WTC11 (cell line): ENCODE measurements around the gene TCF7L2.

Experiments used
- CTCF ChIP-seq: fragments of 200-600 bp; IDR thresholded peaks from 2 replicates; pipeline ENCODE4 v1.8.0; 2022; ENCODE audit warnings: antibody characterized with exemption
- ELF4 ChIP-seq: sonication (generic); formaldehyde crosslinking; IDR thresholded peaks from 2 replicates; pipeline ENCODE4 v1.8.1; 2022; ENCODE audit warnings: low read depth, mild to moderate bottlenecking, moderate library complexity, missing genetic modification reagents
- ETV6 ChIP-seq: sonication (generic); formaldehyde crosslinking; IDR thresholded peaks from 2 replicates; pipeline ENCODE4 v1.8.1; 2022; ENCODE audit warnings: mild to moderate bottlenecking, missing genetic modification reagents
- FOXK1 ChIP-seq: sonication (generic); formaldehyde crosslinking; IDR thresholded peaks from 2 replicates; pipeline ENCODE4 v1.8.0; 2022; ENCODE audit warnings: mild to moderate bottlenecking, moderate library complexity, missing genetic modification reagents
- FOXP4 ChIP-seq: sonication (generic); formaldehyde crosslinking; IDR thresholded peaks from 2 replicates; pipeline ENCODE4 v1.8.0; 2022; ENCODE audit warnings: mild to moderate bottlenecking, missing genetic modification reagents
- IRF2 ChIP-seq: sonication (generic); formaldehyde crosslinking; IDR thresholded peaks from 2 replicates; pipeline ENCODE4 v1.8.0; 2022; ENCODE audit warnings: low read depth, missing genetic modification reagents, borderline replicate concordance
- SP1 ChIP-seq: sonication (generic); formaldehyde crosslinking; conservative IDR thresholded peaks from 2 replicates; pipeline ENCODE4 v1.8.1; 2022; ENCODE audit warnings: missing genetic modification reagents
- TCF7 ChIP-seq: sonication (generic); formaldehyde crosslinking; IDR thresholded peaks from 2 replicates; pipeline ENCODE4 v1.8.0; 2022; ENCODE audit warnings: mild to moderate bottlenecking, low read depth, missing genetic modification reagents, moderate library complexity
- TP53 ChIP-seq: sonication (generic); formaldehyde crosslinking; IDR thresholded peaks from 2 replicates; pipeline ENCODE4 v1.8.1; 2023; ENCODE audit warnings: mild to moderate bottlenecking, missing genetic modification reagents
- ZNF232 ChIP-seq: sonication (generic); formaldehyde crosslinking; IDR thresholded peaks from 2 replicates; pipeline ENCODE4 v1.8.0; 2022; ENCODE audit warnings: mild to moderate bottlenecking, missing genetic modification reagents
- TF ChIP-seq, protein P1 (sequence below): fragments of 250-450 bp; sonication (Bioruptor Pico); IDR thresholded peaks from 2 replicates; pipeline ENCODE4 v1.9.0; 2021; ENCODE audit warnings: mild to moderate bottlenecking
- TF ChIP-seq, protein P2 (sequence below): sonication (generic); formaldehyde crosslinking; IDR thresholded peaks from 2 replicates; pipeline ENCODE4 v1.8.0; 2023; ENCODE audit warnings: missing genetic modification reagents

DNA sequence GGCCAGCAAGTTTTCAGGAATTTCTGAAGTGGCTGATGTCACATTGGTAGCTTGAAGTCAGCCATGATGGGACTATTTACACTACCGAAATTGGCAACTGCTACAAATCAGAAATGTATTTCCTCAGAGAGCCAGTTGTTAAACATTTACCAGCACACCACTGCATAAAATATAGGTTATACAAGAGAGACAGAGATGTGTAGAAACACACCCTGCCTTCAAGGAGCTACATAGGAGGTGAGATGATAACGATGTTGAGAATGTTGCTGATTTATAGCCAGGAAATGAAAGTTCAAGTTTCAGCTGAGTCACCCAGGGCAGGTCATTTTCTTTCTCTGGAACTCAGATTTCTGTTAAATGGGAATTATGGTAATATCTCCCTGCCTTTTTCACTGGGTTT is 46.0 kb upstream of the TCF7L2 start:
- no peak for TF ChIP-seq ETV6
- no peak for TF ChIP-seq CTCF
- TF ChIP-seq ELF4 (CRISPR knock-in tag), result no peak
- no peak for TF ChIP-seq FOXP4 (CRISPR knock-in tag)
- no peak for TF ChIP-seq FOXK1
- TF ChIP-seq TP53, result no peak
- no peak for TF ChIP-seq ZNF232
- no peak for TF ChIP-seq TCF7 (CRISPR knock-in tag)
- TF ChIP-seq IRF2 (CRISPR knock-in tag), result no peak
- TF ChIP-seq, protein P1, sequence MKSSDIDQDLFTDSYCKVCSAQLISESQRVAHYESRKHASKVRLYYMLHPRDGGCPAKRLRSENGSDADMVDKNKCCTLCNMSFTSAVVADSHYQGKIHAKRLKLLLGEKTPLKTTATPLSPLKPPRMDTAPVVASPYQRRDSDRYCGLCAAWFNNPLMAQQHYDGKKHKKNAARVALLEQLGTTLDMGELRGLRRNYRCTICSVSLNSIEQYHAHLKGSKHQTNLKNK (CRISPR knock-in tag), result no peak
- TF ChIP-seq, protein P2, sequence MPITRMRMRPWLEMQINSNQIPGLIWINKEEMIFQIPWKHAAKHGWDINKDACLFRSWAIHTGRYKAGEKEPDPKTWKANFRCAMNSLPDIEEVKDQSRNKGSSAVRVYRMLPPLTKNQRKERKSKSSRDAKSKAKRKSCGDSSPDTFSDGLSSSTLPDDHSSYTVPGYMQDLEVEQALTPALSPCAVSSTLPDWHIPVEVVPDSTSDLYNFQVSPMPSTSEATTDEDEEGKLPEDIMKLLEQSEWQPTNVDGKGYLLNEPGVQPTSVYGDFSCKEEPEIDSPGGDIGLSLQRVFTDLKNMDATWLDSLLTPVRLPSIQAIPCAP (CRISPR knock-in tag), result no peak
- no peak for TF ChIP-seq SP1
